Mammary epithelial cell (primary cell): ENCODE data around the gene KRTAP3-3.

Source experiments
- EZH2 ChIP-seq: IDR thresholded peaks from 2 replicates; pipeline ENCODE4 v1.6.1; 2012; ENCODE audit warnings: low read length, inconsistent platforms, borderline replicate concordance
- TF ChIP-seq, protein P1 (sequence below), 2 donors: IDR thresholded peaks in 1 of 2; conservative IDR thresholded peaks in 1 of 2; 2 replicates each; pipeline ENCODE4 v1.5.1; 2011 to 2012; ENCODE audit warnings: inconsistent platforms in 2 of 2, low read length in 2 of 2, mild to moderate bottlenecking in 2 of 2, control low read depth in 1 of 2, low read depth in 1 of 2; ENCODE audit not compliant: insufficient read depth in 1 of 2; ENCODE audit errors: extremely low read depth in 1 of 2

DNA sequence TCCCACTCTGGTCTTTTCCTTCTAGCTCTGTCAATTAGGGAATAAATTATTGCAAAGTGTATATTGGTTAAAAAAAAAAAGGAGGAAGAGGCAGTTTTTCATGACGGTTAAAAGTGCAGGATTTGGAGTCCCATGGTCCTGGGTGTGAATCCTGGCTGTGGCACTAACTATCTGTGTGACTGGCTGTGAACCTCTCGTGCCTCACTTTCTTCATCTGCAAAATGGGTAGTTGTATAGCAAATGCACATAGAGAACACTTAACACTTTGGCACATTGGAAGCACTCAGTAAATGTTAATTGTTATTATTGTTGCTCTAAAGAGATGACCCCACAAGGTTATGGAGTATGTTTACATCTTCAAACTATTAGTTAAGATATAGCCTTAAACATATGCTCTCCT is 46.0 kb downstream of the KRTAP3-3 start:
- no peak for TF ChIP-seq EZH2
- TF ChIP-seq, protein P1, sequence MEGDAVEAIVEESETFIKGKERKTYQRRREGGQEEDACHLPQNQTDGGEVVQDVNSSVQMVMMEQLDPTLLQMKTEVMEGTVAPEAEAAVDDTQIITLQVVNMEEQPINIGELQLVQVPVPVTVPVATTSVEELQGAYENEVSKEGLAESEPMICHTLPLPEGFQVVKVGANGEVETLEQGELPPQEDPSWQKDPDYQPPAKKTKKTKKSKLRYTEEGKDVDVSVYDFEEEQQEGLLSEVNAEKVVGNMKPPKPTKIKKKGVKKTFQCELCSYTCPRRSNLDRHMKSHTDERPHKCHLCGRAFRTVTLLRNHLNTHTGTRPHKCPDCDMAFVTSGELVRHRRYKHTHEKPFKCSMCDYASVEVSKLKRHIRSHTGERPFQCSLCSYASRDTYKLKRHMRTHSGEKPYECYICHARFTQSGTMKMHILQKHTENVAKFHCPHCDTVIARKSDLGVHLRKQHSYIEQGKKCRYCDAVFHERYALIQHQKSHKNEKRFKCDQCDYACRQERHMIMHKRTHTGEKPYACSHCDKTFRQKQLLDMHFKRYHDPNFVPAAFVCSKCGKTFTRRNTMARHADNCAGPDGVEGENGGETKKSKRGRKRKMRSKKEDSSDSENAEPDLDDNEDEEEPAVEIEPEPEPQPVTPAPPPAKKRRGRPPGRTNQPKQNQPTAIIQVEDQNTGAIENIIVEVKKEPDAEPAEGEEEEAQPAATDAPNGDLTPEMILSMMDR (conservative IDR thresholded peaks at IDR 0.05 in 1 of 2, IDR thresholded peaks at IDR 0.05 in 1 of 2; ENCODE audit: extremely low read depth in 1 of 2, insufficient read depth in 1 of 2, low read depth in 1 of 2, low read length in 2 of 2): no peak
